H9 (cell line): ENCODE results near the gene CRY2. TPM values are rescaled to one million over a fixed set of nuclear protein-coding genes. Genes with fewer than 3 reads are reported as not detected.

Source experiments
- DNase-seq: peaks from one replicate; pipeline ENCODE4 v3.0.0-alpha.2; 2017
- H2AFZ ChIP-seq: one replicate; pipeline ENCODE4 v1.6.1; 2013; ENCODE audit warnings: mild to moderate bottlenecking, low read length, control low read depth, moderate library complexity
- H2AK5ac ChIP-seq: 2 replicates; pipeline ENCODE4 v1.6.1; 2013; ENCODE audit warnings: low read length, control low read depth, mixed read lengths; ENCODE audit not compliant: insufficient read length
- H2BK120ac ChIP-seq: one replicate; pipeline ENCODE4 v1.6.1; 2013; ENCODE audit warnings: low read depth, mild to moderate bottlenecking, low read length, control low read depth, inconsistent platforms; ENCODE audit not compliant: poor library complexity, severe bottlenecking
- H2BK12ac ChIP-seq: 2 replicates; pipeline ENCODE4 v1.6.1; 2013; ENCODE audit warnings: low read length, control low read depth, mixed read lengths, low read depth; ENCODE audit not compliant: insufficient read length
- H2BK15ac ChIP-seq: 2 replicates; pipeline ENCODE4 v1.6.1; 2013; ENCODE audit warnings: low read depth, low read length, control low read depth
- H2BK20ac ChIP-seq: one replicate; pipeline ENCODE4 v1.6.1; 2013; ENCODE audit warnings: low read depth, mild to moderate bottlenecking, low read length, control low read depth, inconsistent platforms; ENCODE audit not compliant: poor library complexity, severe bottlenecking
- H2BK5ac ChIP-seq: 2 replicates; pipeline ENCODE4 v1.6.1; 2013; ENCODE audit warnings: low read length, control low read depth, mixed read lengths; ENCODE audit not compliant: insufficient read length
- H3K14ac ChIP-seq: 2 replicates; pipeline ENCODE4 v1.6.1; 2013; ENCODE audit warnings: low read length, control low read depth; ENCODE audit not compliant: insufficient read depth
- H3K18ac ChIP-seq: 2 replicates; pipeline ENCODE4 v1.6.1; 2013; ENCODE audit warnings: low read depth, mild to moderate bottlenecking, mixed read lengths, low read length, control low read depth; ENCODE audit not compliant: insufficient read length
- H3K23ac ChIP-seq: 2 replicates; pipeline ENCODE4 v1.6.1; 2013; ENCODE audit warnings: low read length, control low read depth, mixed read lengths, low read depth; ENCODE audit not compliant: insufficient read length
- H3K23me2 ChIP-seq: 2 replicates; pipeline ENCODE4 v1.6.1; 2013; ENCODE audit warnings: low read depth, mild to moderate bottlenecking, mixed read lengths, low read length, control low read depth; ENCODE audit not compliant: insufficient read length, poor library complexity, severe bottlenecking
- H3K27ac ChIP-seq: 2 replicates; pipeline ENCODE4 v1.5.1; 2013; ENCODE audit warnings: low read length, control low read depth, mixed read lengths, low read depth; ENCODE audit not compliant: insufficient read length
- H3K27me3 ChIP-seq: 2 replicates; pipeline ENCODE4 v1.6.1; 2013; ENCODE audit warnings: low read length, control low read depth, inconsistent platforms; ENCODE audit not compliant: insufficient read depth
- H3K4ac ChIP-seq: 2 replicates; pipeline ENCODE4 v1.6.1; 2013; ENCODE audit warnings: low read depth, mild to moderate bottlenecking, control low read depth, inconsistent platforms, low read length, moderate library complexity
- H3K4me1 ChIP-seq: 2 replicates; pipeline ENCODE4 v1.6.1; 2013; ENCODE audit warnings: low read length, control low read depth, inconsistent platforms; ENCODE audit not compliant: insufficient read depth
- H3K4me2 ChIP-seq: 2 replicates; pipeline ENCODE4 v1.6.1; 2013; ENCODE audit warnings: low read length, control low read depth, mixed read lengths; ENCODE audit not compliant: insufficient read length, insufficient read depth
- H3K56ac ChIP-seq: 2 replicates; pipeline ENCODE4 v1.6.1; 2013; ENCODE audit warnings: low read depth, mild to moderate bottlenecking, mixed read lengths, low read length, control low read depth; ENCODE audit not compliant: insufficient read length
- H3K79me1 ChIP-seq: 2 replicates; pipeline ENCODE4 v1.6.1; 2013; ENCODE audit warnings: low read depth, mild to moderate bottlenecking, moderate library complexity, low read length, control low read depth, inconsistent platforms; ENCODE audit not compliant: insufficient read depth, poor library complexity, severe bottlenecking
- H3K79me2 ChIP-seq: 2 replicates; pipeline ENCODE4 v1.6.1; 2013; ENCODE audit warnings: low read length, control low read depth, inconsistent platforms; ENCODE audit not compliant: insufficient read depth
- H3K9ac ChIP-seq: 2 replicates; pipeline ENCODE4 v1.6.1; 2013; ENCODE audit warnings: low read length, control low read depth, mixed read lengths; ENCODE audit not compliant: insufficient read length; ENCODE audit errors: extremely low read depth
- H3K9me3 ChIP-seq: one replicate; pipeline ENCODE4 v1.6.1; 2013; ENCODE audit warnings: low read depth, low read length, inconsistent platforms; ENCODE audit not compliant: control insufficient read depth
- H3T11ph ChIP-seq: one replicate; pipeline ENCODE4 v1.6.1; 2013; ENCODE audit warnings: mild to moderate bottlenecking, low read length, control low read depth, inconsistent platforms
- H4K20me1 ChIP-seq: one replicate; pipeline ENCODE4 v1.6.1; 2013; ENCODE audit not compliant: control insufficient read depth, insufficient read length, insufficient read depth
- H4K5ac ChIP-seq: 2 replicates; pipeline ENCODE4 v1.6.1; 2013; ENCODE audit warnings: low read depth, mild to moderate bottlenecking, mixed read lengths, low read length, control low read depth; ENCODE audit not compliant: insufficient read length
- H4K8ac ChIP-seq: replicated peaks from 2 replicates; pipeline ENCODE4 v1.6.1; 2013; ENCODE audit warnings: low read length, control low read depth, mixed read lengths, low read depth; ENCODE audit not compliant: insufficient read length
- H4K91ac ChIP-seq: 2 replicates; pipeline ENCODE4 v1.6.1; 2013; ENCODE audit warnings: low read depth, mild to moderate bottlenecking, moderate library complexity, mixed read lengths, low read length, control low read depth; ENCODE audit not compliant: insufficient read length
- H3K27ac Mint-ChIP-seq, 3 experiments: 2 replicates in 2 of 3; 3 replicates in 1 of 3; pipeline ENCODE4 v1.8.0; 2020 to 2021; ENCODE audit warnings: mixed read lengths in 3 of 3, mild to moderate bottlenecking in 1 of 3, moderate library complexity in 1 of 3
- H3K27me3 Mint-ChIP-seq: 2 replicates; pipeline ENCODE4 v1.8.0; 2021; ENCODE audit warnings: low read depth, mild to moderate bottlenecking, moderate library complexity, mixed read lengths
- H3K36me3 Mint-ChIP-seq, 3 experiments: 2 replicates in 2 of 3; 3 replicates in 1 of 3; pipeline ENCODE4 v1.8.0; 2020 to 2021; ENCODE audit warnings: low read depth in 3 of 3, mixed read lengths in 3 of 3; ENCODE audit not compliant: insufficient read depth in 1 of 3
- H3K4me1 Mint-ChIP-seq, 2 experiments: 2 replicates each; pipeline ENCODE4 v1.8.0; 2020; ENCODE audit warnings: mixed read lengths in 2 of 2
- H3K4me3 Mint-ChIP-seq, 2 experiments: 2 replicates in 1 of 2; 3 replicates in 1 of 2; pipeline ENCODE4 v1.8.0; 2020 to 2021; ENCODE audit warnings: mild to moderate bottlenecking in 2 of 2, mixed read lengths in 2 of 2, moderate library complexity in 1 of 2
- H3K9me3 Mint-ChIP-seq, 2 experiments: 2 replicates in 1 of 2; 3 replicates in 1 of 2; pipeline ENCODE4 v1.8.0; 2020; ENCODE audit warnings: mild to moderate bottlenecking in 2 of 2, mixed read lengths in 2 of 2, moderate library complexity in 1 of 2
- CTCF ChIP-seq: fragments of 200-600 bp; sonication (generic); conservative IDR thresholded peaks from 3 replicates; pipeline ENCODE4 v1.8.0; 2021; ENCODE audit warnings: antibody characterized with exemption, mild to moderate bottlenecking
- WGBS: extraction: QIAGEN DNeasy Blood & Tissue Kit; methylation state at CpG from one replicate; pipeline ENCODE4 v1.1.7; 2013; ENCODE audit warnings: missing lambda C conversion rate, low lambda C conversion rate, mixed read lengths; ENCODE audit not compliant: insufficient read length; ENCODE audit errors: extremely low coverage; 5-methylcytosine and 5-hydroxymethylcytosine counted together
- total RNA-seq: library from RNA; stranded (reverse); gene quantifications from 2 replicates; pipeline ENCODE4 v1.2.1, GENCODE V29; 2021

CRY2 gene
- total RNA-seq, 1 experiment from 2014 or later: 14.4 TPM

- H4K8ac ChIP-seq: no peak overlapping the region
- H3K4me1 ChIP-seq: no peaks in the 10 kb centered on the region; the same call in 1 of the 2 replicates
- H3K4ac ChIP-seq: no peak overlapping the region
- H3K23me2 ChIP-seq: peaks cover 14% of the 10 kb centered on the region
- no peak overlapping the region for H3K9ac ChIP-seq
- H2AFZ ChIP-seq: no peak overlapping the region
- Mint-ChIP-seq H3K4me3 (peak overlapping the region; percentile 82 to 92), H3K36me3 (peaks cover 0 to 11% (median 8%) of the 10 kb centered on the region in 3 experiments; a peak in 5 of 7 replicates), H3K4me1 (peaks cover 17 to 21% of the 10 kb centered on the region in 2 experiments), H3K27me3 (peaks cover 27% of the 10 kb centered on the region), H3K9me3 (peaks cover 0 to 2% of the 10 kb centered on the region in 2 experiments; a peak in 1 of 5 replicates), H3K27ac (peak overlapping the region in 2 of 3 experiments; percentile 59 to 95; a peak in 3 of 7 replicates)
- peak overlapping the region; percentile 18 for H3K18ac ChIP-seq
- no peak overlapping the region for H2BK20ac ChIP-seq
- no peaks in the 10 kb centered on the region for H3K79me1 ChIP-seq
- H2BK12ac ChIP-seq: no peak overlapping the region
- no peak overlapping the region for H3K27ac ChIP-seq
- H2BK5ac ChIP-seq: no peak overlapping the region
- no peaks in the 10 kb centered on the region for H3K79me2 ChIP-seq
- no peaks in the 10 kb centered on the region for H3K9me3 ChIP-seq
- no peak overlapping the region for H3K23ac ChIP-seq
- H3K14ac ChIP-seq: peak overlapping the region; percentile 27
- no peak overlapping the region for H2AK5ac ChIP-seq
- H4K20me1 ChIP-seq: no peaks in the 10 kb centered on the region
- TF ChIP-seq CTCF: no peak
- no CpG with 5 or more reads among the region's 29 CpGs for whole genome bisulfite sequencing
- peak; percentile 57 for DNase-seq
- H2BK15ac ChIP-seq: no peak overlapping the region
- peak overlapping the region; percentile 64 for H3K4me2 ChIP-seq
- H3T11ph ChIP-seq: no peak overlapping the region
- H3K27me3 ChIP-seq: peaks cover 2% of the 10 kb centered on the region; the same call in 1 of the 2 replicates
- H2BK120ac ChIP-seq: no peak overlapping the region
- no peak overlapping the region for H4K91ac ChIP-seq
- H3K56ac ChIP-seq: no peak overlapping the region
- no peak overlapping the region for H4K5ac ChIP-seq
Observed at GRCh38 chr11:45805305-45806071, 41.8 kb upstream of the CRY2 start.
